Measurements from ENCODE around the gene SGMS1.

- TF ChIP-seq ZFP30 (CRISPR knock-in tag; IDR thresholded peaks at IDR 0.05) (no peak), ZC3H10 (CRISPR knock-in tag; IDR thresholded peaks at IDR 0.05) (no peak)
- TF ChIP-seq, protein P1, sequence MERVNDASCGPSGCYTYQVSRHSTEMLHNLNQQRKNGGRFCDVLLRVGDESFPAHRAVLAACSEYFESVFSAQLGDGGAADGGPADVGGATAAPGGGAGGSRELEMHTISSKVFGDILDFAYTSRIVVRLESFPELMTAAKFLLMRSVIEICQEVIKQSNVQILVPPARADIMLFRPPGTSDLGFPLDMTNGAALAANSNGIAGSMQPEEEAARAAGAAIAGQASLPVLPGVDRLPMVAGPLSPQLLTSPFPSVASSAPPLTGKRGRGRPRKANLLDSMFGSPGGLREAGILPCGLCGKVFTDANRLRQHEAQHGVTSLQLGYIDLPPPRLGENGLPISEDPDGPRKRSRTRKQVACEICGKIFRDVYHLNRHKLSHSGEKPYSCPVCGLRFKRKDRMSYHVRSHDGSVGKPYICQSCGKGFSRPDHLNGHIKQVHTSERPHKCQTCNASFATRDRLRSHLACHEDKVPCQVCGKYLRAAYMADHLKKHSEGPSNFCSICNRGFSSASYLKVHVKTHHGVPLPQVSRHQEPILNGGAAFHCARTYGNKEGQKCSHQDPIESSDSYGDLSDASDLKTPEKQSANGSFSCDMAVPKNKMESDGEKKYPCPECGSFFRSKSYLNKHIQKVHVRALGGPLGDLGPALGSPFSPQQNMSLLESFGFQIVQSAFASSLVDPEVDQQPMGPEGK (CRISPR knock-in tag; IDR thresholded peaks at IDR 0.05; ENCODE audit: borderline replicate concordance) = no peak
Measured at GRCh38 chr10:50582766-50583762, 40.7 kb downstream of the SGMS1 start.

Measured in SK-N-SH treated with all-trans-retinoic acid at 6 μM for 48 hours (cell line).